ENCODE data around the gene C1QL1. TPM values are rescaled to one million over a fixed set of nuclear protein-coding genes. Genes with fewer than 3 reads are reported as not detected.

The C1QL1 gene
- total and polyA plus RNA-seq, 2 of the 13 experiments (the other 11 are each of a cell fraction or from before 2014, with no cell fraction given) = 0.11 TPM

- TF ChIP-seq UBTF (CRISPR knock-in tag; IDR thresholded peaks at IDR 0.05) = 0 out of 2 replicates have a peak, but pooled peaks have one; percentile 29
- no peak for TF ChIP-seq ZNF230 (CRISPR knock-in tag; IDR thresholded peaks at IDR 0.05)
- 0 out of 2 replicates have a peak, but pooled peaks have one; percentile 41 for TF ChIP-seq ZNF367 (CRISPR knock-in tag; IDR thresholded peaks at IDR 0.05; ENCODE audit: borderline replicate concordance)
- TF ChIP-seq ETV6 (CRISPR knock-in tag; conservative IDR thresholded peaks at IDR 0.05) = no peak
- peak; percentile 80 for TF ChIP-seq ATF3 (CRISPR knock-in tag; IDR thresholded peaks at IDR 0.05)
- TF ChIP-seq ZNF605 (CRISPR knock-in tag; IDR thresholded peaks at IDR 0.05) = no peak
- TF ChIP-seq, protein P1, sequence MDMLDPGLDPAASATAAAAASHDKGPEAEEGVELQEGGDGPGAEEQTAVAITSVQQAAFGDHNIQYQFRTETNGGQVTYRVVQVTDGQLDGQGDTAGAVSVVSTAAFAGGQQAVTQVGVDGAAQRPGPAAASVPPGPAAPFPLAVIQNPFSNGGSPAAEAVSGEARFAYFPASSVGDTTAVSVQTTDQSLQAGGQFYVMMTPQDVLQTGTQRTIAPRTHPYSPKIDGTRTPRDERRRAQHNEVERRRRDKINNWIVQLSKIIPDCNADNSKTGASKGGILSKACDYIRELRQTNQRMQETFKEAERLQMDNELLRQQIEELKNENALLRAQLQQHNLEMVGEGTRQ (IDR thresholded peaks at IDR 0.05; ENCODE audit: low read depth, low read length) = no peak; the same call in 1 of the 2 replicates
- TF ChIP-seq, protein P1 (CRISPR knock-in tag; IDR thresholded peaks at IDR 0.05; ENCODE audit: borderline replicate concordance) = no peak
- TF ChIP-seq ZNF530 (CRISPR knock-in tag; IDR thresholded peaks at IDR 0.05; ENCODE audit: low read depth) = no peak
- TF ChIP-seq CAMTA2 (CRISPR knock-in tag; IDR thresholded peaks at IDR 0.05; ENCODE audit: borderline replicate concordance) = no peak
- TF ChIP-seq AGO2 (optimal IDR thresholded peaks at IDR 0.05; ENCODE audit: low read depth, low read length) = no peak
- no peak for TF ChIP-seq WIZ (CRISPR knock-in tag; IDR thresholded peaks at IDR 0.05)
- TF ChIP-seq ATF7-NPFF (CRISPR knock-in tag; IDR thresholded peaks at IDR 0.05; ENCODE audit: low read depth) = no peak
- no peak for TF ChIP-seq ZNF44 (CRISPR knock-in tag; IDR thresholded peaks at IDR 0.05)
- TF ChIP-seq, protein P2, sequence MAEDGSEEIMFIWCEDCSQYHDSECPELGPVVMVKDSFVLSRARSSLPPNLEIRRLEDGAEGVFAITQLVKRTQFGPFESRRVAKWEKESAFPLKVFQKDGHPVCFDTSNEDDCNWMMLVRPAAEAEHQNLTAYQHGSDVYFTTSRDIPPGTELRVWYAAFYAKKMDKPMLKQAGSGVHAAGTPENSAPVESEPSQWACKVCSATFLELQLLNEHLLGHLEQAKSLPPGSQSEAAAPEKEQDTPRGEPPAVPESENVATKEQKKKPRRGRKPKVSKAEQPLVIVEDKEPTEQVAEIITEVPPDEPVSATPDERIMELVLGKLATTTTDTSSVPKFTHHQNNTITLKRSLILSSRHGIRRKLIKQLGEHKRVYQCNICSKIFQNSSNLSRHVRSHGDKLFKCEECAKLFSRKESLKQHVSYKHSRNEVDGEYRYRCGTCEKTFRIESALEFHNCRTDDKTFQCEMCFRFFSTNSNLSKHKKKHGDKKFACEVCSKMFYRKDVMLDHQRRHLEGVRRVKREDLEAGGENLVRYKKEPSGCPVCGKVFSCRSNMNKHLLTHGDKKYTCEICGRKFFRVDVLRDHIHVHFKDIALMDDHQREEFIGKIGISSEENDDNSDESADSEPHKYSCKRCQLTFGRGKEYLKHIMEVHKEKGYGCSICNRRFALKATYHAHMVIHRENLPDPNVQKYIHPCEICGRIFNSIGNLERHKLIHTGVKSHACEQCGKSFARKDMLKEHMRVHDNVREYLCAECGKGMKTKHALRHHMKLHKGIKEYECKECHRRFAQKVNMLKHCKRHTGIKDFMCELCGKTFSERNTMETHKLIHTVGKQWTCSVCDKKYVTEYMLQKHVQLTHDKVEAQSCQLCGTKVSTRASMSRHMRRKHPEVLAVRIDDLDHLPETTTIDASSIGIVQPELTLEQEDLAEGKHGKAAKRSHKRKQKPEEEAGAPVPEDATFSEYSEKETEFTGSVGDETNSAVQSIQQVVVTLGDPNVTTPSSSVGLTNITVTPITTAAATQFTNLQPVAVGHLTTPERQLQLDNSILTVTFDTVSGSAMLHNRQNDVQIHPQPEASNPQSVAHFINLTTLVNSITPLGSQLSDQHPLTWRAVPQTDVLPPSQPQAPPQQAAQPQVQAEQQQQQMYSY (CRISPR knock-in tag; IDR thresholded peaks at IDR 0.05) = no peak
- no peak for TF ChIP-seq HOXD1 (CRISPR knock-in tag; IDR thresholded peaks at IDR 0.05)
- TF ChIP-seq, protein P3, sequence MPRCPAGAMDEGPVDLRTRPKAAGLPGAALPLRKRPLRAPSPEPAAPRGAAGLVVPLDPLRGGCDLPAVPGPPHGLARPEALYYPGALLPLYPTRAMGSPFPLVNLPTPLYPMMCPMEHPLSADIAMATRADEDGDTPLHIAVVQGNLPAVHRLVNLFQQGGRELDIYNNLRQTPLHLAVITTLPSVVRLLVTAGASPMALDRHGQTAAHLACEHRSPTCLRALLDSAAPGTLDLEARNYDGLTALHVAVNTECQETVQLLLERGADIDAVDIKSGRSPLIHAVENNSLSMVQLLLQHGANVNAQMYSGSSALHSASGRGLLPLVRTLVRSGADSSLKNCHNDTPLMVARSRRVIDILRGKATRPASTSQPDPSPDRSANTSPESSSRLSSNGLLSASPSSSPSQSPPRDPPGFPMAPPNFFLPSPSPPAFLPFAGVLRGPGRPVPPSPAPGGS (CRISPR knock-in tag; IDR thresholded peaks at IDR 0.05) = no peak
- TF ChIP-seq SALL2 (CRISPR knock-in tag; IDR thresholded peaks at IDR 0.05) = no peak; the same call in 1 of the 2 replicates
Observed at GRCh38 chr17:44981221-44981968, 13.3 kb upstream of the C1QL1 start (continued).

Measured in HepG2 (cell line).